WTC11 (cell line): ENCODE results near the gene ASMT. TPM values are rescaled to one million over a fixed set of nuclear protein-coding genes. Genes with fewer than 3 reads are reported as not detected.

Source experiments
- ATAC-seq: fragments of 200-7000 bp; cut with Tn5 transposase; 2 replicates; pipeline ENCODE4 v1.10.0; 2021; ENCODE audit warnings: mild to moderate bottlenecking, moderate library complexity
- CTCF ChIA-PET: fragments of 300-600 bp; sonication (Branson Sonifier 250); formaldehyde crosslinking; loops from one replicate; lab custom pipeline; 2021; ENCODE audit warnings: antibody characterized with exemption; lab: Charles Lee
- POLR2A ChIA-PET: fragments of 350-600 bp; sonication (Branson Sonifier 250); formaldehyde crosslinking; loops from one replicate; lab custom pipeline; 2021; ENCODE audit warnings: antibody characterized with exemption; lab: Charles Lee
- DNase-seq: peaks from one replicate; pipeline ENCODE4 v3.0.0; 2021; ENCODE audit warnings: low spot score
- H3K27ac Mint-ChIP-seq: 2 replicates; pipeline ENCODE4 v1.8.0; 2021; ENCODE audit warnings: mixed read lengths
- H3K27me3 Mint-ChIP-seq: 2 replicates; pipeline ENCODE4 v1.8.0; 2021; ENCODE audit warnings: low read depth, mild to moderate bottlenecking, moderate library complexity, mixed read lengths
- H3K36me3 Mint-ChIP-seq: 2 replicates; pipeline ENCODE4 v1.8.0; 2021; ENCODE audit warnings: mixed read lengths
- H3K4me1 Mint-ChIP-seq: 2 replicates; pipeline ENCODE4 v1.8.0; 2022; ENCODE audit warnings: mixed read lengths
- H3K4me3 Mint-ChIP-seq: 2 replicates; pipeline ENCODE4 v1.8.0; 2021; ENCODE audit warnings: mild to moderate bottlenecking, moderate library complexity, mixed read lengths
- H3K9me3 Mint-ChIP-seq: 2 replicates; pipeline ENCODE4 v1.8.0; 2021; ENCODE audit warnings: mixed read lengths
- ATF1 ChIP-seq: sonication (generic); formaldehyde crosslinking; IDR thresholded peaks from 2 replicates; pipeline ENCODE4 v1.8.1; 2023; ENCODE audit warnings: mild to moderate bottlenecking, moderate library complexity, missing genetic modification reagents
- FOXK1 ChIP-seq: sonication (generic); formaldehyde crosslinking; IDR thresholded peaks from 2 replicates; pipeline ENCODE4 v1.8.0; 2022; ENCODE audit warnings: mild to moderate bottlenecking, moderate library complexity, missing genetic modification reagents
- IRF2 ChIP-seq: sonication (generic); formaldehyde crosslinking; IDR thresholded peaks from 2 replicates; pipeline ENCODE4 v1.8.0; 2022; ENCODE audit warnings: low read depth, missing genetic modification reagents, borderline replicate concordance
- MXD4 ChIP-seq: fragments of 250-450 bp; sonication (Bioruptor Pico); IDR thresholded peaks from 2 replicates; pipeline ENCODE4 v1.8.0; 2021; ENCODE audit warnings: mild to moderate bottlenecking, moderate library complexity, borderline replicate concordance
- PRRX2 ChIP-seq: fragments of 250-450 bp; sonication (Bioruptor Pico); IDR thresholded peaks from 2 replicates; pipeline ENCODE4 v1.8.0; 2021; ENCODE audit warnings: mild to moderate bottlenecking
- RELA ChIP-seq: sonication (generic); formaldehyde crosslinking; IDR thresholded peaks from 2 replicates; pipeline ENCODE4 v1.8.1; 2022; ENCODE audit warnings: missing genetic modification reagents, mild to moderate bottlenecking, borderline replicate concordance
- TP53 ChIP-seq: sonication (generic); formaldehyde crosslinking; IDR thresholded peaks from 2 replicates; pipeline ENCODE4 v1.8.1; 2023; ENCODE audit warnings: mild to moderate bottlenecking, missing genetic modification reagents
- ZNF232 ChIP-seq: sonication (generic); formaldehyde crosslinking; IDR thresholded peaks from 2 replicates; pipeline ENCODE4 v1.8.0; 2022; ENCODE audit warnings: mild to moderate bottlenecking, missing genetic modification reagents
- total RNA-seq: library from RNA; stranded (reverse); gene quantifications from 3 replicates; pipeline ENCODE4 v1.2.3, GENCODE V29; 2021
- TF ChIP-seq, protein P1 (sequence below): sonication (generic); formaldehyde crosslinking; IDR thresholded peaks from 2 replicates; pipeline ENCODE4 v1.8.0; 2022; ENCODE audit warnings: mild to moderate bottlenecking, missing genetic modification reagents
- TF ChIP-seq, protein P2 (sequence below): sonication (generic); formaldehyde crosslinking; conservative IDR thresholded peaks from 2 replicates; pipeline ENCODE4 v1.8.1; 2022; ENCODE audit warnings: mild to moderate bottlenecking, missing genetic modification reagents
- TF ChIP-seq, protein P3 (sequence below): sonication (generic); formaldehyde crosslinking; IDR thresholded peaks from 2 replicates; pipeline ENCODE4 v1.8.1; 2023; ENCODE audit warnings: mild to moderate bottlenecking, missing genetic modification reagents, borderline replicate concordance
- TF ChIP-seq, protein P4 (sequence below): sonication (generic); formaldehyde crosslinking; IDR thresholded peaks from 2 replicates; pipeline ENCODE4 v1.8.0; 2023; ENCODE audit warnings: missing genetic modification reagents
- TF ChIP-seq, protein P5 (sequence below): sonication (generic); formaldehyde crosslinking; IDR thresholded peaks from 2 replicates; pipeline ENCODE4 v1.8.0; 2022; ENCODE audit warnings: mild to moderate bottlenecking, missing genetic modification reagents
- TF ChIP-seq, protein P6 (sequence below): sonication (generic); formaldehyde crosslinking; IDR thresholded peaks from 2 replicates; pipeline ENCODE4 v1.8.1; 2022; ENCODE audit warnings: mild to moderate bottlenecking, moderate library complexity, missing genetic modification reagents
- TF ChIP-seq, protein P7 (sequence below): sonication (generic); formaldehyde crosslinking; IDR thresholded peaks from 2 replicates; pipeline ENCODE4 v1.8.0; 2022; ENCODE audit warnings: mild to moderate bottlenecking, missing genetic modification reagents
- TF ChIP-seq, protein P8 (sequence below): fragments of 250-450 bp; sonication (Bioruptor Pico); IDR thresholded peaks from 2 replicates; pipeline ENCODE4 v1.8.0; 2021; ENCODE audit warnings: mild to moderate bottlenecking

The ASMT gene
- total RNA-seq, 1 experiment from 2014 or later, result 0.33 TPM

DNA sequence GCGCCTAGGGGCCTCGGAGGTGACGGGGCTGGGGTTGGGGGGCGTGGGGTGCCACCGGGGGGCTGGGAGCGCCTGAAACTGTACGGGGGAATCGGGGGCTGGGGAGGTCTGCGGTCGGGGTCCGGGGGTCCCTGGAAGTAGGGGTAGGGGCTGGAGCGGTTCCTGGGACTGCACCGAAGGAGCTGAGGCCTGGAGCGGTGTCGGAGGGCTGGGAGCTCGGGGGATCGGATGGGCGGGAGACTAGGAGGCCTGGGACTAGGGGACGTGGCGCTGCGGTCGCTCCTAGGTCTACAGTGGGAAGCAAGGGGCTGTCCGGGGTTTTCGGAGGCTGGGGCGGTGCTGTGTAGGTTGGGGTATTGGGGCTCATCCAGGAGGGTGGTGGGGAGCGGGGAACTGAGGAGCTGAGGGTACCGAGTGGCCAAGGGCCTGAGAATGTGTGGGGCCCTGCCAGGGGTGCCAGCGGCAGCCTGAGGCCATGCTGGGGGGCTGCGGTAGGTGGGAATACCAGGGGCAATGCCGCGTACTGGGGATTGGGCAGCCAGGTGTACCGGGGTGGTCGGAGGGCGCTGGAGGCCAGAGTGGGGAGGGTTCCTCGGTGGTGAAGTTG, 22.9 kb upstream of the ASMT start:
- POLR2A ChIA-PET, result no interaction called here
- TF ChIP-seq, protein P1, sequence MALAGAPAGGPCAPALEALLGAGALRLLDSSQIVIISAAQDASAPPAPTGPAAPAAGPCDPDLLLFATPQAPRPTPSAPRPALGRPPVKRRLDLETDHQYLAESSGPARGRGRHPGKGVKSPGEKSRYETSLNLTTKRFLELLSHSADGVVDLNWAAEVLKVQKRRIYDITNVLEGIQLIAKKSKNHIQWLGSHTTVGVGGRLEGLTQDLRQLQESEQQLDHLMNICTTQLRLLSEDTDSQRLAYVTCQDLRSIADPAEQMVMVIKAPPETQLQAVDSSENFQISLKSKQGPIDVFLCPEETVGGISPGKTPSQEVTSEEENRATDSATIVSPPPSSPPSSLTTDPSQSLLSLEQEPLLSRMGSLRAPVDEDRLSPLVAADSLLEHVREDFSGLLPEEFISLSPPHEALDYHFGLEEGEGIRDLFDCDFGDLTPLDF (CRISPR knock-in tag), result no peak
- TF ChIP-seq FOXK1 (no peak), ZNF232 (no peak), MXD4 (CRISPR knock-in tag) (no peak)
- TF ChIP-seq, protein P2, sequence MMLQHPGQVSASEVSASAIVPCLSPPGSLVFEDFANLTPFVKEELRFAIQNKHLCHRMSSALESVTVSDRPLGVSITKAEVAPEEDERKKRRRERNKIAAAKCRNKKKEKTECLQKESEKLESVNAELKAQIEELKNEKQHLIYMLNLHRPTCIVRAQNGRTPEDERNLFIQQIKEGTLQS (CRISPR knock-in tag), result no peak
- TF ChIP-seq, protein P3, sequence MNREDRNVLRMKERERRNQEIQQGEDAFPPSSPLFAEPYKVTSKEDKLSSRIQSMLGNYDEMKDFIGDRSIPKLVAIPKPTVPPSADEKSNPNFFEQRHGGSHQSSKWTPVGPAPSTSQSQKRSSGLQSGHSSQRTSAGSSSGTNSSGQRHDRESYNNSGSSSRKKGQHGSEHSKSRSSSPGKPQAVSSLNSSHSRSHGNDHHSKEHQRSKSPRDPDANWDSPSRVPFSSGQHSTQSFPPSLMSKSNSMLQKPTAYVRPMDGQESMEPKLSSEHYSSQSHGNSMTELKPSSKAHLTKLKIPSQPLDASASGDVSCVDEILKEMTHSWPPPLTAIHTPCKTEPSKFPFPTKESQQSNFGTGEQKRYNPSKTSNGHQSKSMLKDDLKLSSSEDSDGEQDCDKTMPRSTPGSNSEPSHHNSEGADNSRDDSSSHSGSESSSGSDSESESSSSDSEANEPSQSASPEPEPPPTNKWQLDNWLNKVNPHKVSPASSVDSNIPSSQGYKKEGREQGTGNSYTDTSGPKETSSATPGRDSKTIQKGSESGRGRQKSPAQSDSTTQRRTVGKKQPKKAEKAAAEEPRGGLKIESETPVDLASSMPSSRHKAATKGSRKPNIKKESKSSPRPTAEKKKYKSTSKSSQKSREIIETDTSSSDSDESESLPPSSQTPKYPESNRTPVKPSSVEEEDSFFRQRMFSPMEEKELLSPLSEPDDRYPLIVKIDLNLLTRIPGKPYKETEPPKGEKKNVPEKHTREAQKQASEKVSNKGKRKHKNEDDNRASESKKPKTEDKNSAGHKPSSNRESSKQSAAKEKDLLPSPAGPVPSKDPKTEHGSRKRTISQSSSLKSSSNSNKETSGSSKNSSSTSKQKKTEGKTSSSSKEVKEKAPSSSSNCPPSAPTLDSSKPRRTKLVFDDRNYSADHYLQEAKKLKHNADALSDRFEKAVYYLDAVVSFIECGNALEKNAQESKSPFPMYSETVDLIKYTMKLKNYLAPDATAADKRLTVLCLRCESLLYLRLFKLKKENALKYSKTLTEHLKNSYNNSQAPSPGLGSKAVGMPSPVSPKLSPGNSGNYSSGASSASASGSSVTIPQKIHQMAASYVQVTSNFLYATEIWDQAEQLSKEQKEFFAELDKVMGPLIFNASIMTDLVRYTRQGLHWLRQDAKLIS, result no peak
- H3K4me3 Mint-ChIP-seq, result peak overlapping the region; percentile 84
- H3K4me1 Mint-ChIP-seq, result peaks cover 12% of the 10 kb centered on the region
- peaks cover 29% of the 10 kb centered on the region for H3K36me3 Mint-ChIP-seq
- DNase-seq (no peak), ATAC-seq (no peak; the same call in 1 of the 2 replicates)
- peak overlapping the region; percentile 32; the same call in 1 of the 2 replicates for H3K27ac Mint-ChIP-seq
- H3K27me3 Mint-ChIP-seq, result no peaks in the 10 kb centered on the region
- no peaks in the 10 kb centered on the region for H3K9me3 Mint-ChIP-seq
- CTCF ChIA-PET, result no interaction called here

DNA sequence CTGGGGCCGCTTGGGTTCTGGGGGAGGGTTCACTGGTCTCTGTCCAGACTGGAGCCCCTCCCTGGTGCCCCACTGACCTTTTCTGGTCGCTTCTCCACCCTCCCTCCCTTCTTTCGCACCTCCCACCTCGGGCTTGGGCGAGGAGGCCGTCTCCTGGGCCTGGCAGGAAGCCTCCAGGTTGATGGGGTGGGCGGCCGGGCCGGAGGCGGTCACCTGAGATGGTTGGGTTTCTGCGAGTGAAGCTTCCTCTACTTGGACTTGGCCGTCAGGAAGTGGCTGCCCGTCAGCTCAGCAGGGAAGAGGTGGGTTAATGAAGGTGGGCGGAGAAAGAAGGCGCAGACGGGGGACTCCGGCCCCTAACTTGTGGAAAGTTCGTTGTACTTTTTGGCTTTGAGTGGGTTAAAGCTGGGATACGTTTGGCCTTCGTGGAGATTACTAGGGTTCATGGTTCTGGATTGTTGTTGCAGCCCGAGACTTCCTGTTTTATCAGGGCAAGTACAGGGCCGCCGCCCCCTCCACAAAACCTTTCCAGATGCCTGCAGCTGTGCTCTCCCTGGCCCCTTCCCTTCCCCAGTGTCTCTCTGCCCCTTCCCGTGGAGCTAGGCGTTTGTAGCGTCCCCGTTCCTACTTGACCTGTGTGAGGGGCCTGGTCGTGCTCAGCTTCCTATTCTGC, 22.3 kb upstream of the ASMT start:
- peaks cover 9% of the 10 kb centered on the region for H3K4me1 Mint-ChIP-seq
- no peaks in the 10 kb centered on the region for H3K27me3 Mint-ChIP-seq
- no peaks in the 10 kb centered on the region for H3K9me3 Mint-ChIP-seq
- H3K4me3 Mint-ChIP-seq, result peak overlapping the region; percentile 84
- H3K36me3 Mint-ChIP-seq, result peaks cover 34% of the 10 kb centered on the region
- DNase-seq (peak; percentile 36), ATAC-seq (peak; percentile 56)
- H3K27ac Mint-ChIP-seq, result peak overlapping the region; percentile 85
- POLR2A ChIA-PET, result no interaction called here
- CTCF ChIA-PET, result no interaction called here
- TF ChIP-seq TP53 (CRISPR knock-in tag) (no peak), PRRX2 (CRISPR knock-in tag) (no peak), RELA (CRISPR knock-in tag) (no peak), IRF2 (no peak), ATF1 (no peak)
- TF ChIP-seq, protein P4, sequence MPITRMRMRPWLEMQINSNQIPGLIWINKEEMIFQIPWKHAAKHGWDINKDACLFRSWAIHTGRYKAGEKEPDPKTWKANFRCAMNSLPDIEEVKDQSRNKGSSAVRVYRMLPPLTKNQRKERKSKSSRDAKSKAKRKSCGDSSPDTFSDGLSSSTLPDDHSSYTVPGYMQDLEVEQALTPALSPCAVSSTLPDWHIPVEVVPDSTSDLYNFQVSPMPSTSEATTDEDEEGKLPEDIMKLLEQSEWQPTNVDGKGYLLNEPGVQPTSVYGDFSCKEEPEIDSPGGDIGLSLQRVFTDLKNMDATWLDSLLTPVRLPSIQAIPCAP (CRISPR knock-in tag), result no peak
- TF ChIP-seq, protein P5, sequence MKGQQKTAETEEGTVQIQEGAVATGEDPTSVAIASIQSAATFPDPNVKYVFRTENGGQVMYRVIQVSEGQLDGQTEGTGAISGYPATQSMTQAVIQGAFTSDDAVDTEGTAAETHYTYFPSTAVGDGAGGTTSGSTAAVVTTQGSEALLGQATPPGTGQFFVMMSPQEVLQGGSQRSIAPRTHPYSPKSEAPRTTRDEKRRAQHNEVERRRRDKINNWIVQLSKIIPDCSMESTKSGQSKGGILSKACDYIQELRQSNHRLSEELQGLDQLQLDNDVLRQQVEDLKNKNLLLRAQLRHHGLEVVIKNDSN, result no peak
- TF ChIP-seq, protein P6, sequence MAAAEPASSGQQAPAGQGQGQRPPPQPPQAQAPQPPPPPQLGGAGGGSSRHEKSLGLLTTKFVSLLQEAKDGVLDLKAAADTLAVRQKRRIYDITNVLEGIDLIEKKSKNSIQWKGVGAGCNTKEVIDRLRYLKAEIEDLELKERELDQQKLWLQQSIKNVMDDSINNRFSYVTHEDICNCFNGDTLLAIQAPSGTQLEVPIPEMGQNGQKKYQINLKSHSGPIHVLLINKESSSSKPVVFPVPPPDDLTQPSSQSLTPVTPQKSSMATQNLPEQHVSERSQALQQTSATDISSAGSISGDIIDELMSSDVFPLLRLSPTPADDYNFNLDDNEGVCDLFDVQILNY (CRISPR knock-in tag), result no peak
- TF ChIP-seq, protein P7, sequence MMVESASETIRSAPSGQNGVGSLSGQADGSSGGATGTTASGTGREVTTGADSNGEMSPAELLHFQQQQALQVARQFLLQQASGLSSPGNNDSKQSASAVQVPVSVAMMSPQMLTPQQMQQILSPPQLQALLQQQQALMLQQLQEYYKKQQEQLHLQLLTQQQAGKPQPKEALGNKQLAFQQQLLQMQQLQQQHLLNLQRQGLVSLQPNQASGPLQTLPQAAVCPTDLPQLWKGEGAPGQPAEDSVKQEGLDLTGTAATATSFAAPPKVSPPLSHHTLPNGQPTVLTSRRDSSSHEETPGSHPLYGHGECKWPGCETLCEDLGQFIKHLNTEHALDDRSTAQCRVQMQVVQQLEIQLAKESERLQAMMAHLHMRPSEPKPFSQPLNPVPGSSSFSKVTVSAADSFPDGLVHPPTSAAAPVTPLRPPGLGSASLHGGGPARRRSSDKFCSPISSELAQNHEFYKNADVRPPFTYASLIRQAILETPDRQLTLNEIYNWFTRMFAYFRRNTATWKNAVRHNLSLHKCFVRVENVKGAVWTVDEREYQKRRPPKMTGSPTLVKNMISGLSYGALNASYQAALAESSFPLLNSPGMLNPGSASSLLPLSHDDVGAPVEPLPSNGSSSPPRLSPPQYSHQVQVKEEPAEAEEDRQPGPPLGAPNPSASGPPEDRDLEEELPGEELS (CRISPR knock-in tag), result no peak
- TF ChIP-seq, protein P8, sequence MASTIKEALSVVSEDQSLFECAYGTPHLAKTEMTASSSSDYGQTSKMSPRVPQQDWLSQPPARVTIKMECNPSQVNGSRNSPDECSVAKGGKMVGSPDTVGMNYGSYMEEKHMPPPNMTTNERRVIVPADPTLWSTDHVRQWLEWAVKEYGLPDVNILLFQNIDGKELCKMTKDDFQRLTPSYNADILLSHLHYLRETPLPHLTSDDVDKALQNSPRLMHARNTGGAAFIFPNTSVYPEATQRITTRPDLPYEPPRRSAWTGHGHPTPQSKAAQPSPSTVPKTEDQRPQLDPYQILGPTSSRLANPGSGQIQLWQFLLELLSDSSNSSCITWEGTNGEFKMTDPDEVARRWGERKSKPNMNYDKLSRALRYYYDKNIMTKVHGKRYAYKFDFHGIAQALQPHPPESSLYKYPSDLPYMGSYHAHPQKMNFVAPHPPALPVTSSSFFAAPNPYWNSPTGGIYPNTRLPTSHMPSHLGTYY (CRISPR knock-in tag), result no peak
